Ecto neural progenitor cell (in vitro differentiated cells): ENCODE data around the gene ZNF30.
"Not testable (repeated sequence)": the region's sequence is repeated elsewhere in the genome, so short reads cannot be mapped to it uniquely, and the experiment has no call there.

ENCODE experiments used
- DNase-seq: peaks from one replicate; pipeline ENCODE4 v3.0.0-alpha.2; 2018; ENCODE audit warnings: low spot score

The ZNF30 gene

GRCh38 chr19:34926685-34927375, at the start of gene ZNF30:
TSS of gene ZNF30 (plus strand) at chr19:34926903. CDS start at chr19:34929948, 3,045 bp downstream.
- peak; percentile 93 for DNase-seq

- DNase-seq, result no peak
Observed at GRCh38 chr19:34879563-34879962, 47.1 kb upstream of the ZNF30 start.

- DNase-seq, result no peak
Observed at GRCh38 chr19:34880034-34880433, 46.7 kb upstream of the ZNF30 start.

DNA sequence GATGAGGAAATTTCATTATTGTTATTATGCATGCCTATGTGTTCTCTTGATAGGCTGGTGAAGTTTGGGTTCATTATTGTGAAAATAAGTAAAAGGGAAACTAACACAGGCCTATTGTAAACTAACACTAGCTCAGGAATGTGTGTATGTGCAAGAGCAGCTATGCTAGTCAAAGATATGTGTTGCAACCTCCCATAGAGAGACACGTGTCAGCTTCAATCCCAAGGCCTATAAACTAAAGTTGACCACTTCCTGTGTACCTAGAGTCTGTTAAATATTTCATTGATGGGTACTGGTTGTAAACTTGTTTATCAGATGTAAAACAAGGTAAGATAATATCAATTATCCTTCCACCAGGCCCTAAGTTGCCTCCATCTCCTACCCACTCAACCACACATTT, 44.7 kb upstream of the ZNF30 start:
- DNase-seq, result no peak

- DNase-seq, result no peak
Observed at GRCh38 chr19:34888091-34888490, 38.6 kb upstream of the ZNF30 start.

- no peak for DNase-seq
Observed at GRCh38 chr19:34900245-34900644, 26.5 kb upstream of the ZNF30 start.

- peak; percentile 54 for DNase-seq
Observed at GRCh38 chr19:34904664-34905527, 21.8 kb upstream of the ZNF30 start.

- no peak for DNase-seq
Observed at GRCh38 chr19:34910770-34911169, 15.9 kb upstream of the ZNF30 start.

DNA sequence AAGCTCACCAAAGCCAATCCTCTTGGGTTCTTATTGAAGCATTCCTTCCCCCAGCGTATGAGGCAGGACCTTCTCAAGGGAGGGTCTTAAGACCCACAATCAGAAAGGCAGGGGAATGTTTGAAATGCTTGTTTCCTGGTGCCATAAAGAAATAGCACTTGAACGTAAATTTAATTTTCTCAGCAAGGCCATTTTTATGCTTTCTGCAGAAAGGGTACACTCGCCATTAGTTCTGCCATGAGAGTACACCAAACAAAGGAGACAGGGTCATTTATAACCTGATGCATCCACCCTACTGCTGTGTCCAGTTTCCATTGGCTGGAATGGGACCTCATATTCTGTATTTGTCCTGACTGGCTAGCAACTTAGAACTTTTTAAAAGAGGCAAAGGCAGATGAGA, 9.6 kb upstream of the ZNF30 start:
- DNase-seq, result not testable (repeated sequence)

GRCh38 chr19:34918190-34918589, 8.5 kb upstream of the ZNF30 start:
- no peak for DNase-seq

- DNase-seq, result not testable (repeated sequence)
Observed at GRCh38 chr19:34920090-34920786, 6.5 kb upstream of the ZNF30 start.

DNA sequence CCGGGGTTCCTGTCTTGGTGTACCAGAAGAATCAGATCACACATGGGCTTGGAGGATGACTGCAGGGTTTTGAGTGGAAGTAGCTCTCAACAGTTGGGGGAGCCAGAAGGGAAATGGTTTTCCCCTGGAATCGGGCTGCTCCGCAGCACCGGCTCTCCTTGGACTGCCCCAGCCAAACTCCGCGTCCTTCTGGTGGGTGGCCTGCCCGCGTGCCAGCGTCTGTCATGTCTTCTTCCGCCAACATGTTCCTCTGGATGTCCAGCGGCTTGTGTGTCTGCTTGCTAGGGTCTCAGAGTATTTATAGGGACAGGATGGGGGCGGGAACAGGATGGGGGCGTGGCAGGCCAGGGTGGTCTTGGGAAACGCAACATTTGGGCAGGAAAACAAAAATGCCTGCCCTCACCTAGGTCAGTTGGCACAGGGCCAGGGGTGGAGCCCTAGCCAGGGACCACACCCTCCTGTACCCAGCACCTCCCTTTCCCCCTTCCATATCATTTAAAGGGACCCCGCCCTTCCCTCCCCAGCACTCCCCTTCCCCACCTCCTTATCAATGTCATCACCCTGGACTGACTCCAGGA, 1.3 kb upstream of the ZNF30 start:
- DNase-seq, result no peak

DNA sequence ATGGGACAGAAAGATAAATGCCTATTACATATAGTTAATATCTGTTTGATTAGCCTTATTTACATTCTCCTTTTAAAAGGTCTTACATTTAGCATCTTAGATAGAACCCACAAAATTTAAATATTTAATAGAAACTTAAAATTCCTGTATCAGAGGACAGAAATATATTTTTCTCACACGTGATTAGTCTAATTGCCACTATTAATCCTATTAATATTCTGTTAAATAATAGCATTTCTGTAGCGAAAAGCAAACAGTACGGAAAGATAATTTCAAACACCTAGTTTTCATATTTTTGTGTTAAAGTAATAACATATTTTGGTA, 380 bp upstream of the ZNF30 start:
- no peak for DNase-seq

DNA sequence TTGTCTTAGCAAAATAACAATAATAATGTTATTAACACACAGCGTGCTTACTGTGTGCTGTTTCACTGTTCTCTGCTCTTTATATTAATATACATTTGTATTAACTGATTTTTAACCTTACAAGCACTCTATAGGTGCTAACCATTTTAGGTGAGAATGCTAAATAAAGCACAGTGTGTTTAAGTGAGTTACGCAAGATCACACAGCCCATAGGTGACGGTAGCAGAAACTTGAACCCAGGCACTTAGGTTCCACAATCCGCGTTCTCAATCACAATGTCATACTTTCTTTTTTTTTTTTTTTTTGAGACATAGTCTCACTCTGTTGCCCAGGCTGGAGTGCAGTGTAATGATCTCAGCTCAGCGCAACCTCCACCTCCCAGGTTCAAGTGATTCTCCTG, 5.8 kb downstream of the ZNF30 start:
- DNase-seq, result no peak

- no peak for DNase-seq
Observed at GRCh38 chr19:34936184-34936583, 9.5 kb downstream of the ZNF30 start.

DNA sequence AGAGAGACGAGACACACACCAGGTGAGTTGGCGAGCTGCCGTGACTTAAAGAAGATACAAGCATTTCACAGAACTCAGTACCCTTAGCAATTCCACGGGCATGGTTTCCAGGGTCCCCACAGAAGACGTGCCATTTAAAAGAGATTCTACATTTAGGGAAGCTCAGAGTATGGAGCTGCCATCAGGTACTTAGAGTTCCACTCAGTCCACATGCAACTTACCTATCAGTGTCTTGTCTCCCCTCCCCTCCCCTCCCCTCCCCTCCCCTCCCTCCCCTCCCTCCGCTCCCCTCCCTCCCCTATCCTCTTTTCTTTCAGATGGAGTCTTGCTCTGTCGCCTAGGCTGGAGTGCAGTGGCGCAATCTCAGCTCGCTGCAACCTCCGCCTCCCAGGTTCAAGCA, 12.2 kb downstream of the ZNF30 start:
- no peak for DNase-seq

DNA sequence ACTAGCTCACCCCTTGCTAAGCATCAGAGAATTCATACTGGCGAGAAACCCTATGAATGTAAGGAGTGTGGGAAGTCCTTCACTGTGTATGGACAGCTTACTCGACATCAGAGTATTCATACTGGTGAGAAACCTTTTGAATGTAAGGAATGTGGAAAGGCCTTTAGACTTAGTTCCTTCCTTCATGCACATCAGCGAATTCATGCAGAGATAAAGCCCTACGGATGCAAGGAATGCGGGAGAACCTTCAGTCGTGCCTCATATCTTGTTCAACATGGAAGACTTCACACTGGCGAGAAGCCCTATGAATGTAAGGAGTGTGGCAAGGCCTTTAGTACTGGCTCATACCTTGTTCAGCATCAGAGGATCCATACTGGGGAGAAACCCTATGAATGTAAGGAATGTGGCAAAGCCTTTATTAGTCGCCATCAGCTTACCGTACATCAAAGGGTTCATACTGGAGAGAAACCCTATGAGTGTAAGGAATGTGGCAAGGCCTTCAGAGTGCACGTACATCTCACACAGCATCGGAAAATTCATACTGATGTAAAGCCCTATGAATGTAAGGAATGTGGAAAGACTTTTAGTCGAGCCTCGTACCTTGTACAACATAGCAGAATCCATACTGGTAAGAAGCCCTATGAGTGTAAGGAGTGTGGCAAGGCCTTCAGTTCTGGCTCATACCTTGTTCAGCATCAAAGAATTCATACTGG, 17.3 kb downstream of the ZNF30 start:
- DNase-seq, result no peak

- DNase-seq, result no peak
Observed at GRCh38 chr19:34953092-34953491, 26.4 kb downstream of the ZNF30 start.

- DNase-seq, result no peak
Observed at GRCh38 chr19:34957830-34958751, 31.4 kb downstream of the ZNF30 start.

DNA sequence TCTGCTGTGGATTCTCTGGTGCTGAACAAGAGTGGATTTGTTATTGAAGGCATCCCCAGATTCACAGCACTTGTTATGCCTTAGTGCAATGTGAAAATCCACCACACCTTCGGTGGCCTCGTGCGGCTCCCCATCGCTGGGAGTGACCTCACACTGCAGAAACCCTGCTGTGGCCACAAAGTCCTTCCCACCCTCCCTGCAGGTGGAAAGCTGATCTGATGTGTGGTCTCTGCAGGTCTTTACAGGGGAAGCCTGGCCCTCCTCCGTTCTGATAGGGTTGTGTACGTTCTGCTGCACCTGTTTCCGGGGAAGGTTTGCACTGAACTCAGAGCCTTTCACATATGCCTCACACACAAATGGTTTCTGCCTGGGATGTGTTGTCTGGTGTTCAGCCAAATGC, 32.3 kb downstream of the ZNF30 start:
- no peak for DNase-seq
